Osteoblast (primary cell): ENCODE data around the gene HSPB3. TPM values are rescaled to one million over a fixed set of nuclear protein-coding genes. Genes with fewer than 3 reads are reported as not detected.

Experiments
- DNase-seq: peaks from one replicate; pipeline ENCODE4 v3.0.0; 2011; ENCODE audit warnings: low spot score, mixed read lengths; ENCODE audit not compliant: insufficient read length; ENCODE audit errors: missing footprints
- H2AFZ ChIP-seq: 2 replicates; pipeline ENCODE4 v1.6.0; 2011; ENCODE audit warnings: mild to moderate bottlenecking, low read length
- H3K27ac ChIP-seq: 2 replicates; pipeline ENCODE4 v1.5.1; 2011; ENCODE audit warnings: mild to moderate bottlenecking, low read depth, low read length, moderate library complexity
- H3K27me3 ChIP-seq: 2 replicates; pipeline ENCODE4 v1.6.0; 2012; ENCODE audit warnings: mild to moderate bottlenecking, control low read depth, inconsistent platforms, low read length, moderate library complexity; ENCODE audit not compliant: insufficient read depth
- H3K36me3 ChIP-seq: 2 replicates; pipeline ENCODE4 v1.5.1; 2011; ENCODE audit warnings: mild to moderate bottlenecking, low read length, control low read depth, moderate library complexity; ENCODE audit not compliant: insufficient read depth
- H3K4me1 ChIP-seq: 2 replicates; pipeline ENCODE4 v1.5.1; 2011; ENCODE audit warnings: mild to moderate bottlenecking, low read length, control low read depth, moderate library complexity; ENCODE audit not compliant: insufficient read depth
- H3K4me2 ChIP-seq: 2 replicates; pipeline ENCODE4 v1.6.0; 2011; ENCODE audit warnings: mild to moderate bottlenecking, low read length; ENCODE audit not compliant: insufficient read depth
- H3K4me3 ChIP-seq: fragments of 200-600 bp; sonication (generic); 3 replicates; pipeline ENCODE4 v1.5.1; 2012; ENCODE audit warnings: mild to moderate bottlenecking, low read length, inconsistent platforms; ENCODE audit not compliant: insufficient read depth
- H3K79me2 ChIP-seq: 2 replicates; pipeline ENCODE4 v1.6.0; 2012; ENCODE audit warnings: mild to moderate bottlenecking, low read length, control low read depth, inconsistent platforms; ENCODE audit not compliant: insufficient read depth
- H3K9me3 ChIP-seq: 2 replicates; pipeline ENCODE4 v1.5.1; 2011; ENCODE audit warnings: low read depth, low read length, control low read depth
- H4K20me1 ChIP-seq: 2 replicates; pipeline ENCODE4 v1.6.0; 2012; ENCODE audit warnings: mild to moderate bottlenecking, low read length, control low read depth; ENCODE audit not compliant: insufficient read depth
- CTCF ChIP-seq: IDR thresholded peaks from 2 replicates; pipeline ENCODE4 v1.5.1; 2011; ENCODE audit warnings: mild to moderate bottlenecking, low read depth, low read length, moderate library complexity; ENCODE audit errors: extremely low read depth
- total RNA-seq: library from RNA; depleted of rRNA; stranded (reverse); fragments of >200 nt; gene quantifications from 2 replicates; pipeline ENCODE4 v1.2.3, GENCODE V29; 2012

Gene HSPB3
- total RNA-seq, 1 donor: not detected

- Histone ChIP-seq H3K4me3 (no peak overlapping the region), H4K20me1 (no peaks in the 10 kb centered on the region), H3K9me3 (no peaks in the 10 kb centered on the region), H3K27ac (no peak overlapping the region), H3K4me2 (no peak overlapping the region), H3K36me3 (no peaks in the 10 kb centered on the region), H3K79me2 (no peaks in the 10 kb centered on the region), H2AFZ (no peak overlapping the region), H3K4me1 (no peaks in the 10 kb centered on the region), H3K27me3 (peaks cover 36% of the 10 kb centered on the region)
- no peak for TF ChIP-seq CTCF
- DNase-seq: no peak
Observed at GRCh38 chr5:54440456-54440893, 15.0 kb upstream of the HSPB3 start.

GRCh38 chr5:54442271-54442670 lies 13.2 kb upstream of the HSPB3 start:
- no peak overlapping the region for H2AFZ ChIP-seq
- H4K20me1 ChIP-seq: no peaks in the 10 kb centered on the region
- no peak for TF ChIP-seq CTCF
- H3K27me3 ChIP-seq: peaks cover 35% of the 10 kb centered on the region
- no peak overlapping the region for H3K4me3 ChIP-seq
- DNase-seq: no peak
- no peaks in the 10 kb centered on the region for H3K9me3 ChIP-seq
- H3K27ac ChIP-seq: no peak overlapping the region
- no peaks in the 10 kb centered on the region for H3K4me1 ChIP-seq
- no peaks in the 10 kb centered on the region for H3K79me2 ChIP-seq
- no peak overlapping the region for H3K4me2 ChIP-seq
- H3K36me3 ChIP-seq: no peaks in the 10 kb centered on the region

- no peaks in the 10 kb centered on the region for H3K79me2 ChIP-seq
- no peaks in the 10 kb centered on the region for H3K36me3 ChIP-seq
- TF ChIP-seq CTCF: peak; percentile 65
- H3K9me3 ChIP-seq: no peaks in the 10 kb centered on the region
- H2AFZ ChIP-seq: no peak overlapping the region
- no peak for DNase-seq
- peaks cover 30% of the 10 kb centered on the region for H3K27me3 ChIP-seq
- no peaks in the 10 kb centered on the region for H4K20me1 ChIP-seq
- H3K27ac ChIP-seq: no peak overlapping the region
- no peak overlapping the region for H3K4me2 ChIP-seq
- H3K4me1 ChIP-seq: no peaks in the 10 kb centered on the region
- no peak overlapping the region for H3K4me3 ChIP-seq
Observed at GRCh38 chr5:54443270-54443669, 12.2 kb upstream of the HSPB3 start.

- no peak overlapping the region for H3K4me3 ChIP-seq
- H2AFZ ChIP-seq: no peak overlapping the region
- no peak overlapping the region for H3K27ac ChIP-seq
- no peak overlapping the region for H3K4me2 ChIP-seq
- DNase-seq: no peak
- H4K20me1 ChIP-seq: no peaks in the 10 kb centered on the region
- TF ChIP-seq CTCF: no peak
- no peaks in the 10 kb centered on the region for H3K9me3 ChIP-seq
- no peaks in the 10 kb centered on the region for H3K36me3 ChIP-seq
- peaks cover 28% of the 10 kb centered on the region for H3K27me3 ChIP-seq
- no peaks in the 10 kb centered on the region for H3K79me2 ChIP-seq
- no peaks in the 10 kb centered on the region for H3K4me1 ChIP-seq
Observed at GRCh38 chr5:54445691-54446378, 9.7 kb upstream of the HSPB3 start.
